Testis (tissue), 2 donors: ENCODE measurements around the gene LHFPL4.

Experiments used
- POLR2A ChIP-seq: fragments of 450-650 bp; IDR thresholded peaks from one replicate; pipeline ENCODE4 v1.6.1; 2017; ENCODE audit warnings: antibody characterized with exemption, mild to moderate bottlenecking, moderate library complexity
- TF ChIP-seq, protein P1 (sequence below), 3 experiments: fragments of 450-650 bp in 2 of 3; fragments of 200-600 bp in 1 of 3; sonication (generic) in 1 of 3; IDR thresholded peaks; one replicate each; pipeline ENCODE4 v1.5.1; 2016 to 2019; ENCODE audit warnings: antibody characterized with exemption in 3 of 3, mild to moderate bottlenecking in 2 of 3, moderate library complexity in 1 of 3

DNA sequence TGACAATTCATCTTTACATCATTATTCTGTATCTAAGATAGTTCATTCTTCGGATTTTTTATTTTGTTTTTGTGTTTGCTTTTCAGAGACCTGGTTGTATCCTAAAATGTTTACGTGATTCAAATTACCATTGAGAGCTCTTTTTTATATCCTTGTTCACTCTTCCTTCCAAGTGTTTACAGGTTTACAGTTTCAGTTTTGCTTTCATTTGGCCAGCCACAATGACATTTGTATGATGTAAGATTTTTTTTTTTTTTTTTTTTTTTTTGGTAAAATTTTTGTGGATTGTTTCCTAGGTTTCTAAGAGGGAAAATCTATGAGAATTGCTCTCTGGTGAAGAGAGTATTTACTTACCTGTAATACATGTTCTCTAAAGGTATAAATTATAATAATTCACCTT, 101.2 kb downstream of the LHFPL4 start:
- TF ChIP-seq, protein P1, sequence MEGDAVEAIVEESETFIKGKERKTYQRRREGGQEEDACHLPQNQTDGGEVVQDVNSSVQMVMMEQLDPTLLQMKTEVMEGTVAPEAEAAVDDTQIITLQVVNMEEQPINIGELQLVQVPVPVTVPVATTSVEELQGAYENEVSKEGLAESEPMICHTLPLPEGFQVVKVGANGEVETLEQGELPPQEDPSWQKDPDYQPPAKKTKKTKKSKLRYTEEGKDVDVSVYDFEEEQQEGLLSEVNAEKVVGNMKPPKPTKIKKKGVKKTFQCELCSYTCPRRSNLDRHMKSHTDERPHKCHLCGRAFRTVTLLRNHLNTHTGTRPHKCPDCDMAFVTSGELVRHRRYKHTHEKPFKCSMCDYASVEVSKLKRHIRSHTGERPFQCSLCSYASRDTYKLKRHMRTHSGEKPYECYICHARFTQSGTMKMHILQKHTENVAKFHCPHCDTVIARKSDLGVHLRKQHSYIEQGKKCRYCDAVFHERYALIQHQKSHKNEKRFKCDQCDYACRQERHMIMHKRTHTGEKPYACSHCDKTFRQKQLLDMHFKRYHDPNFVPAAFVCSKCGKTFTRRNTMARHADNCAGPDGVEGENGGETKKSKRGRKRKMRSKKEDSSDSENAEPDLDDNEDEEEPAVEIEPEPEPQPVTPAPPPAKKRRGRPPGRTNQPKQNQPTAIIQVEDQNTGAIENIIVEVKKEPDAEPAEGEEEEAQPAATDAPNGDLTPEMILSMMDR (IDR thresholded peaks at IDR 0.05) = no peak
- TF ChIP-seq POLR2A = no peak
